ENCODE measurements around the gene FGFR4.

FGFR4 gene

GRCh38 chr5:177103523-177104253 lies 17.0 kb downstream of the FGFR4 start:
- no peak for DNase-seq

- no peak for DNase-seq
Measured at GRCh38 chr5:177105691-177106476, 19.2 kb downstream of the FGFR4 start.

- no peak for DNase-seq
Measured at GRCh38 chr5:177107159-177107558, 20.4 kb downstream of the FGFR4 start.

- DNase-seq: no peak
Measured at GRCh38 chr5:177109810-177110209, 23.1 kb downstream of the FGFR4 start.

- peak; percentile 58 for DNase-seq
Measured at GRCh38 chr5:177111720-177112394, 25.1 kb downstream of the FGFR4 start.

GRCh38 chr5:177112589-177113220 lies 26.0 kb downstream of the FGFR4 start:
- DNase-seq: no peak

- peak; percentile 82 for DNase-seq
Measured at GRCh38 chr5:177113566-177114424, 27.1 kb downstream of the FGFR4 start.

- DNase-seq: peak; percentile 77
Measured at GRCh38 chr5:177116631-177117373, 30.1 kb downstream of the FGFR4 start.

- no peak for DNase-seq
Measured at GRCh38 chr5:177117441-177118045, 30.8 kb downstream of the FGFR4 start.

GRCh38 chr5:177122566-177122965 lies 35.9 kb downstream of the FGFR4 start:
- no peak for DNase-seq

GRCh38 chr5:177123789-177124485 lies 37.2 kb downstream of the FGFR4 start:
- no peak for DNase-seq

- DNase-seq: no peak
Measured at GRCh38 chr5:177124486-177124991, 37.8 kb downstream of the FGFR4 start.

GRCh38 chr5:177126771-177127170 lies 40.1 kb downstream of the FGFR4 start:
- no peak for DNase-seq

- no peak for DNase-seq
Measured at GRCh38 chr5:177128551-177128981, 41.9 kb downstream of the FGFR4 start.

GRCh38 chr5:177130211-177131018 lies 43.7 kb downstream of the FGFR4 start:
- no peak for DNase-seq

GRCh38 chr5:177131019-177131320 lies 44.3 kb downstream of the FGFR4 start:
- no peak for DNase-seq

GRCh38 chr5:177131352-177132135 lies 44.8 kb downstream of the FGFR4 start:
- DNase-seq: no peak
